IPS-18a (cell line): ENCODE data around the gene MIX23.

Experiments used
- H3K27ac ChIP-seq: one replicate; pipeline ENCODE4 v1.5.1; 2013; ENCODE audit warnings: low read length
- H3K27me3 ChIP-seq: one replicate; pipeline ENCODE4 v1.6.1; 2013; ENCODE audit warnings: mild to moderate bottlenecking, low read length; ENCODE audit not compliant: control insufficient read depth, insufficient read depth
- H3K36me3 ChIP-seq: one replicate; pipeline ENCODE4 v1.6.1; 2013; ENCODE audit warnings: low read depth, low read length; ENCODE audit not compliant: control insufficient read depth
- H3K4me1 ChIP-seq: one replicate; pipeline ENCODE4 v1.6.1; 2013; ENCODE audit warnings: low read depth, low read length; ENCODE audit not compliant: control insufficient read depth
- H3K4me3 ChIP-seq: one replicate; pipeline ENCODE4 v1.5.1; 2013; ENCODE audit warnings: low read length
- H3K9ac ChIP-seq: one replicate; pipeline ENCODE4 v1.6.1; 2013; ENCODE audit warnings: mild to moderate bottlenecking, low read length, moderate library complexity
- H3K9me3 ChIP-seq: one replicate; pipeline ENCODE4 v1.6.1; 2013; ENCODE audit warnings: low read depth, low read length; ENCODE audit not compliant: control insufficient read depth

Gene MIX23

GRCh38 chr3:122364490-122364889 is 18.5 kb downstream of the MIX23 start:
- Histone ChIP-seq H3K36me3 (peaks cover 75% of the 10 kb centered on the region), H3K4me3 (no peak overlapping the region), H3K27ac (no peak overlapping the region), H3K9me3 (no peaks in the 10 kb centered on the region), H3K27me3 (no peaks in the 10 kb centered on the region), H3K4me1 (no peaks in the 10 kb centered on the region), H3K9ac (no peak overlapping the region)

- H3K4me3 ChIP-seq: no peak overlapping the region
- no peak overlapping the region for H3K9ac ChIP-seq
- H3K27ac ChIP-seq: no peak overlapping the region
- H3K9me3 ChIP-seq: no peaks in the 10 kb centered on the region
- no peaks in the 10 kb centered on the region for H3K4me1 ChIP-seq
- H3K36me3 ChIP-seq: peaks cover 58% of the 10 kb centered on the region
- H3K27me3 ChIP-seq: no peaks in the 10 kb centered on the region
Observed at GRCh38 chr3:122362026-122362425, 21.0 kb downstream of the MIX23 start.

- no peak overlapping the region for H3K4me3 ChIP-seq
- no peaks in the 10 kb centered on the region for H3K4me1 ChIP-seq
- peaks cover 32% of the 10 kb centered on the region for H3K36me3 ChIP-seq
- no peaks in the 10 kb centered on the region for H3K27me3 ChIP-seq
- H3K9ac ChIP-seq: no peak overlapping the region
- H3K9me3 ChIP-seq: no peaks in the 10 kb centered on the region
- no peak overlapping the region for H3K27ac ChIP-seq
Observed at GRCh38 chr3:122358703-122359032, 24.4 kb downstream of the MIX23 start.

- Histone ChIP-seq H3K27ac (no peak overlapping the region), H3K4me3 (no peak overlapping the region), H3K9ac (no peak overlapping the region), H3K27me3 (no peaks in the 10 kb centered on the region), H3K36me3 (peaks cover 29% of the 10 kb centered on the region), H3K9me3 (no peaks in the 10 kb centered on the region), H3K4me1 (no peaks in the 10 kb centered on the region)
Observed at GRCh38 chr3:122357828-122358702, 25.0 kb downstream of the MIX23 start.

- Histone ChIP-seq H3K27me3 (no peaks in the 10 kb centered on the region), H3K27ac (no peak overlapping the region), H3K4me1 (no peaks in the 10 kb centered on the region), H3K9ac (no peak overlapping the region), H3K9me3 (no peaks in the 10 kb centered on the region), H3K4me3 (no peak overlapping the region), H3K36me3 (peaks cover 13% of the 10 kb centered on the region)
Observed at GRCh38 chr3:122356402-122356801, 26.6 kb downstream of the MIX23 start.

- H3K4me1 ChIP-seq: no peaks in the 10 kb centered on the region
- no peak overlapping the region for H3K4me3 ChIP-seq
- no peak overlapping the region for H3K27ac ChIP-seq
- no peaks in the 10 kb centered on the region for H3K9me3 ChIP-seq
- peaks cover 10% of the 10 kb centered on the region for H3K36me3 ChIP-seq
- no peaks in the 10 kb centered on the region for H3K27me3 ChIP-seq
- H3K9ac ChIP-seq: no peak overlapping the region
Observed at GRCh38 chr3:122355612-122356011, 27.4 kb downstream of the MIX23 start.

GRCh38 chr3:122353893-122354401 is 29.1 kb downstream of the MIX23 start:
- H3K9ac ChIP-seq: no peak overlapping the region
- H3K4me1 ChIP-seq: no peaks in the 10 kb centered on the region
- H3K27me3 ChIP-seq: no peaks in the 10 kb centered on the region
- H3K9me3 ChIP-seq: no peaks in the 10 kb centered on the region
- no peak overlapping the region for H3K27ac ChIP-seq
- H3K36me3 ChIP-seq: peaks cover 6% of the 10 kb centered on the region
- H3K4me3 ChIP-seq: no peak overlapping the region

GRCh38 chr3:122353215-122353614 is 29.8 kb downstream of the MIX23 start:
- Histone ChIP-seq H3K9me3 (no peaks in the 10 kb centered on the region), H3K4me1 (no peaks in the 10 kb centered on the region), H3K36me3 (no peaks in the 10 kb centered on the region), H3K9ac (no peak overlapping the region), H3K27me3 (no peaks in the 10 kb centered on the region), H3K27ac (no peak overlapping the region), H3K4me3 (no peak overlapping the region)

- no peaks in the 10 kb centered on the region for H3K9me3 ChIP-seq
- no peaks in the 10 kb centered on the region for H3K36me3 ChIP-seq
- H3K9ac ChIP-seq: no peak overlapping the region
- H3K4me3 ChIP-seq: no peak overlapping the region
- H3K27me3 ChIP-seq: no peaks in the 10 kb centered on the region
- H3K27ac ChIP-seq: no peak overlapping the region
- H3K4me1 ChIP-seq: no peaks in the 10 kb centered on the region
Observed at GRCh38 chr3:122351612-122352011, 31.4 kb downstream of the MIX23 start.

GRCh38 chr3:122350814-122351418 is 32.1 kb downstream of the MIX23 start:
- Histone ChIP-seq H3K27me3 (no peaks in the 10 kb centered on the region), H3K9ac (no peak overlapping the region), H3K4me3 (no peak overlapping the region), H3K9me3 (no peaks in the 10 kb centered on the region), H3K27ac (no peak overlapping the region), H3K4me1 (no peaks in the 10 kb centered on the region), H3K36me3 (no peaks in the 10 kb centered on the region)

GRCh38 chr3:122349171-122349570 is 33.9 kb downstream of the MIX23 start:
- H3K9ac ChIP-seq: no peak overlapping the region
- H3K27ac ChIP-seq: no peak overlapping the region
- no peaks in the 10 kb centered on the region for H3K9me3 ChIP-seq
- no peaks in the 10 kb centered on the region for H3K27me3 ChIP-seq
- H3K4me3 ChIP-seq: no peak overlapping the region
- no peaks in the 10 kb centered on the region for H3K36me3 ChIP-seq
- H3K4me1 ChIP-seq: no peaks in the 10 kb centered on the region

GRCh38 chr3:122343654-122344053 is 39.4 kb downstream of the MIX23 start:
- no peaks in the 10 kb centered on the region for H3K27me3 ChIP-seq
- H3K27ac ChIP-seq: no peak overlapping the region
- H3K9ac ChIP-seq: no peak overlapping the region
- H3K36me3 ChIP-seq: no peaks in the 10 kb centered on the region
- no peaks in the 10 kb centered on the region for H3K4me1 ChIP-seq
- H3K4me3 ChIP-seq: no peak overlapping the region
- no peaks in the 10 kb centered on the region for H3K9me3 ChIP-seq
